GM21381 (cell line): ENCODE results near the gene ECHDC1.
A peak's percentile ranks its signal among the peaks of the same experiment; 100 is the strongest.
"Not testable (repeated sequence)": the region's sequence is repeated elsewhere in the genome, so short reads cannot be mapped to it uniquely, and the experiment has no call there.

Source experiments
- ATAC-seq: cut with Tn5 transposase; IDR thresholded peaks from one replicate; pipeline ENCODE4 v1.9.1; 2021; ENCODE audit warnings: mild to moderate bottlenecking, moderate library complexity; ENCODE audit not compliant: unreplicated experiment

Gene ECHDC1

GRCh38 chr6:127342946-127343808 lies at the start of gene ECHDC1:
ECHDC1 (minus strand) TSS chr6:127343609; CDS start chr6:127331028, 12,581 bp downstream.
- peak; percentile 68 for ATAC-seq

GRCh38 chr6:127392301-127392700 lies 48.9 kb upstream of the ECHDC1 start:
- ATAC-seq, result no peak

- ATAC-seq, result no peak
Measured at GRCh38 chr6:127391094-127391953, 47.9 kb upstream of the ECHDC1 start.

GRCh38 chr6:127389706-127390105 lies 46.3 kb upstream of the ECHDC1 start:
- ATAC-seq, result no peak

- no peak for ATAC-seq
Measured at GRCh38 chr6:127385668-127386430, 42.4 kb upstream of the ECHDC1 start.

GRCh38 chr6:127384848-127385247 lies 41.4 kb upstream of the ECHDC1 start:
- not testable (repeated sequence) for ATAC-seq

- ATAC-seq, result no peak
Measured at GRCh38 chr6:127383988-127384387, 40.6 kb upstream of the ECHDC1 start.

- ATAC-seq, result no peak
Measured at GRCh38 chr6:127382413-127382812, 39.0 kb upstream of the ECHDC1 start.

GRCh38 chr6:127381384-127381783 lies 38.0 kb upstream of the ECHDC1 start:
- no peak for ATAC-seq

GRCh38 chr6:127376685-127377084 lies 33.3 kb upstream of the ECHDC1 start:
- ATAC-seq, result no peak

- ATAC-seq, result no peak
Measured at GRCh38 chr6:127367023-127367375, 23.6 kb upstream of the ECHDC1 start.

- no peak for ATAC-seq
Measured at GRCh38 chr6:127366282-127367022, 23.0 kb upstream of the ECHDC1 start.

- ATAC-seq, result no peak
Measured at GRCh38 chr6:127365874-127366273, 22.5 kb upstream of the ECHDC1 start.

GRCh38 chr6:127352524-127352923 lies 9.1 kb upstream of the ECHDC1 start:
- no peak for ATAC-seq

- ATAC-seq, result no peak
Measured at GRCh38 chr6:127349980-127350379, 6.6 kb upstream of the ECHDC1 start.

- ATAC-seq, result no peak
Measured at GRCh38 chr6:127348028-127348661, 4.7 kb upstream of the ECHDC1 start.

GRCh38 chr6:127347178-127347577 lies 3.8 kb upstream of the ECHDC1 start:
- ATAC-seq, result no peak

- no peak for ATAC-seq
Measured at GRCh38 chr6:127345521-127345920, 2.1 kb upstream of the ECHDC1 start.

GRCh38 chr6:127343809-127344659 lies 625 bp upstream of the ECHDC1 start:
- ATAC-seq, result no peak
